ENCODE results near the gene GNAI1.
"Not testable (repeated sequence)": the region's sequence is repeated elsewhere in the genome, so short reads cannot be mapped to it uniquely, and the experiment has no call there.

The GNAI1 gene

GRCh38 chr7:80133361-80134114 is 1.1 kb upstream of the GNAI1 start:
- DNase-seq: no peak

GRCh38 chr7:80134115-80134535 is 506 bp upstream of the GNAI1 start:
- no peak for DNase-seq

GRCh38 chr7:80135309-80136104 is 876 bp downstream of the GNAI1 start:
- peak; percentile 60 for DNase-seq

GRCh38 chr7:80136261-80137055 is 1.8 kb downstream of the GNAI1 start:
- DNase-seq: no peak

GRCh38 chr7:80137410-80137809 is 2.8 kb downstream of the GNAI1 start:
- no peak for DNase-seq

- no peak for DNase-seq
Measured at GRCh38 chr7:80139236-80139635, 4.6 kb downstream of the GNAI1 start.

GRCh38 chr7:80140388-80140787 is 5.8 kb downstream of the GNAI1 start:
- DNase-seq: no peak

- no peak for DNase-seq
Measured at GRCh38 chr7:80141376-80141775, 6.7 kb downstream of the GNAI1 start.

- no peak for DNase-seq
Measured at GRCh38 chr7:80142853-80143580, 8.4 kb downstream of the GNAI1 start.

GRCh38 chr7:80145780-80146422 is 11.3 kb downstream of the GNAI1 start:
- peak; percentile 34 for DNase-seq

- no peak for DNase-seq
Measured at GRCh38 chr7:80146545-80147182, 12.0 kb downstream of the GNAI1 start.

GRCh38 chr7:80147543-80148391 is 13.1 kb downstream of the GNAI1 start:
- no peak for DNase-seq

GRCh38 chr7:80150611-80151273 is 16.1 kb downstream of the GNAI1 start:
- DNase-seq: no peak

GRCh38 chr7:80151274-80151665 is 16.6 kb downstream of the GNAI1 start:
- DNase-seq: no peak

- no peak for DNase-seq
Measured at GRCh38 chr7:80153446-80153845, 18.8 kb downstream of the GNAI1 start.

- DNase-seq: no peak
Measured at GRCh38 chr7:80154656-80155333, 20.2 kb downstream of the GNAI1 start.

- DNase-seq: no peak
Measured at GRCh38 chr7:80155374-80155773, 20.7 kb downstream of the GNAI1 start.

- not testable (repeated sequence) for DNase-seq
Measured at GRCh38 chr7:80157770-80158169, 23.1 kb downstream of the GNAI1 start.

GRCh38 chr7:80159802-80160201 is 25.2 kb downstream of the GNAI1 start:
- no peak for DNase-seq

All from femur (tissue), 1 donor.